NCI-H2196 (cell line): ENCODE data around the gene NT5C1A.

ENCODE experiments used
- DNase-seq: peaks from one replicate; lab custom pipeline; 2025; ENCODE audit not compliant: unreplicated experiment; lab: John Stamatoyannopoulos, UW

The NT5C1A gene

GRCh38 chr1:39690225-39690624 is 18.3 kb upstream of the NT5C1A start:
- DNase-seq: no peak

- DNase-seq: peak; percentile 22
These were observed 17.7 kb upstream of the NT5C1A start for GRCh38 chr1:39689635-39690034.

- DNase-seq: no peak
These were observed 17.3 kb upstream of the NT5C1A start for GRCh38 chr1:39689214-39689613.

GRCh38 chr1:39688706-39689105 is 16.8 kb upstream of the NT5C1A start:
- no peak for DNase-seq

GRCh38 chr1:39687243-39687642 is 15.3 kb upstream of the NT5C1A start:
- DNase-seq: no peak

- DNase-seq: no peak
These were observed 13.2 kb upstream of the NT5C1A start for GRCh38 chr1:39685071-39685470.

- DNase-seq: no peak
These were observed 12.4 kb upstream of the NT5C1A start for GRCh38 chr1:39684313-39684664.

GRCh38 chr1:39683591-39684312 is 11.8 kb upstream of the NT5C1A start:
- DNase-seq: no peak

GRCh38 chr1:39681999-39682398 is 10.1 kb upstream of the NT5C1A start:
- DNase-seq: no peak

- DNase-seq: no peak
These were observed 9.4 kb upstream of the NT5C1A start for GRCh38 chr1:39681294-39681693.

GRCh38 chr1:39680751-39681150 is 8.8 kb upstream of the NT5C1A start:
- no peak for DNase-seq

GRCh38 chr1:39679821-39680220 is 7.9 kb upstream of the NT5C1A start:
- no peak for DNase-seq

GRCh38 chr1:39678889-39679288 is 7.0 kb upstream of the NT5C1A start:
- DNase-seq: no peak

- DNase-seq: no peak
These were observed 5.7 kb upstream of the NT5C1A start for GRCh38 chr1:39677645-39678044.

- no peak for DNase-seq
These were observed 5.1 kb upstream of the NT5C1A start for GRCh38 chr1:39676948-39677548.

- peak; percentile 35 for DNase-seq
These were observed 3.3 kb upstream of the NT5C1A start for GRCh38 chr1:39675220-39675619.

- no peak for DNase-seq
These were observed 1.3 kb upstream of the NT5C1A start for GRCh38 chr1:39673215-39673614.

GRCh38 chr1:39672551-39672947 is 642 bp upstream of the NT5C1A start:
- DNase-seq: no peak

- DNase-seq: no peak
These were observed 494 bp downstream of the NT5C1A start for GRCh38 chr1:39671433-39671792.

- DNase-seq: no peak
These were observed 1.2 kb downstream of the NT5C1A start for GRCh38 chr1:39670689-39671088.

- no peak for DNase-seq
These were observed 3.0 kb downstream of the NT5C1A start for GRCh38 chr1:39668894-39669293.

- no peak for DNase-seq
These were observed 3.8 kb downstream of the NT5C1A start for GRCh38 chr1:39668111-39668510.

GRCh38 chr1:39666772-39667171 is 5.1 kb downstream of the NT5C1A start:
- DNase-seq: no peak
